NCI-H446 treated with DMSO at 0.1 percent for 48 hours (cell line): ENCODE measurements around the gene TP53TG3.
"Not testable (repeated sequence)": the region's sequence is repeated elsewhere in the genome, so short reads cannot be mapped to it uniquely, and the experiment has no call there.

Experiments used
- DNase-seq: peaks from one replicate; lab custom pipeline; 2025; lab: John Stamatoyannopoulos, UW

TP53TG3 gene

GRCh38 chr16:32676065-32676464 is at the start of gene TP53TG3:
Gene TP53TG3, minus strand, starts transcription at chr16:32676165. Its CDS starts 68 bp downstream, at chr16:32676097.
- DNase-seq: not testable (repeated sequence)

GRCh38 chr16:32650876-32651275 is 25.1 kb downstream of the TP53TG3 start:
- not testable (repeated sequence) for DNase-seq

- DNase-seq: not testable (repeated sequence)
Observed at GRCh38 chr16:32647562-32647961, 28.4 kb downstream of the TP53TG3 start.

GRCh38 chr16:32646780-32647179 is 29.2 kb downstream of the TP53TG3 start:
- DNase-seq: not testable (repeated sequence)

- DNase-seq: not testable (repeated sequence)
Observed at GRCh38 chr16:32646177-32646576, 29.8 kb downstream of the TP53TG3 start.

- DNase-seq: not testable (repeated sequence)
Observed at GRCh38 chr16:32645278-32645908, 30.6 kb downstream of the TP53TG3 start.

- not testable (repeated sequence) for DNase-seq
Observed at GRCh38 chr16:32644715-32645114, 31.2 kb downstream of the TP53TG3 start.

- not testable (repeated sequence) for DNase-seq
Observed at GRCh38 chr16:32637614-32638013, 38.4 kb downstream of the TP53TG3 start.

GRCh38 chr16:32632096-32632495 is 43.9 kb downstream of the TP53TG3 start:
- not testable (repeated sequence) for DNase-seq
